ENCODE data around the gene SENP1.

DNA sequence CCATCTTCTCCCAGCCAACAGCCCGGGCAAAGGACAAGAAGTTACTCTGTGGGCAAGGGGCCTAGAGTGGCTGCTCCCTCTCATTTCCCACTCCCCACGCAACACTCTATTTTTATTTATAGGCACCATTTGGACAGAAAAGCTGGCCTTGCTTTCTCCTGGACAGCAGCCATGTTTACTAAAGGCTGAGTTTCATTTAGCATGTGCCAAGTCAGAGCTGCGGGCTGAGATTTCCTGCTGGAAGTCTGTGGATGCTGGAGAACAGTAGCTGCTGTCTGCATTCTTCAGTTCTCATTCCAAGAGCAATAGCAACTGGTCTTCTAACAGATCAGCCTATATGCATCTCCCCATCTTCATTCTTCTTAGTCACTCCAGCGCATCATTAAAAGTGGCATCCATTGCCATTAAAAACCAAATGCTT, 109.9 kb downstream of the SENP1 start:
- TF ChIP-seq, protein P1, sequence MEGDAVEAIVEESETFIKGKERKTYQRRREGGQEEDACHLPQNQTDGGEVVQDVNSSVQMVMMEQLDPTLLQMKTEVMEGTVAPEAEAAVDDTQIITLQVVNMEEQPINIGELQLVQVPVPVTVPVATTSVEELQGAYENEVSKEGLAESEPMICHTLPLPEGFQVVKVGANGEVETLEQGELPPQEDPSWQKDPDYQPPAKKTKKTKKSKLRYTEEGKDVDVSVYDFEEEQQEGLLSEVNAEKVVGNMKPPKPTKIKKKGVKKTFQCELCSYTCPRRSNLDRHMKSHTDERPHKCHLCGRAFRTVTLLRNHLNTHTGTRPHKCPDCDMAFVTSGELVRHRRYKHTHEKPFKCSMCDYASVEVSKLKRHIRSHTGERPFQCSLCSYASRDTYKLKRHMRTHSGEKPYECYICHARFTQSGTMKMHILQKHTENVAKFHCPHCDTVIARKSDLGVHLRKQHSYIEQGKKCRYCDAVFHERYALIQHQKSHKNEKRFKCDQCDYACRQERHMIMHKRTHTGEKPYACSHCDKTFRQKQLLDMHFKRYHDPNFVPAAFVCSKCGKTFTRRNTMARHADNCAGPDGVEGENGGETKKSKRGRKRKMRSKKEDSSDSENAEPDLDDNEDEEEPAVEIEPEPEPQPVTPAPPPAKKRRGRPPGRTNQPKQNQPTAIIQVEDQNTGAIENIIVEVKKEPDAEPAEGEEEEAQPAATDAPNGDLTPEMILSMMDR (IDR thresholded peaks at IDR 0.05; ENCODE audit: insufficient read depth, low read length, poor library complexity, severe bottlenecking), result no peak
- no peak for TF ChIP-seq EZH2phosphoT487 (conservative IDR thresholded peaks at IDR 0.05; ENCODE audit: low read length)

Measured in SU-DHL-6 (cell line).